Dermis microvascular lymphatic vessel endothelial cell (primary cell): ENCODE data around the gene ZNF354B. TPM values are rescaled to one million over a fixed set of nuclear protein-coding genes. Genes with fewer than 3 reads are reported as not detected.
"Not testable (repeated sequence)": the region's sequence is repeated elsewhere in the genome, so short reads cannot be mapped to it uniquely, and the experiment has no call there.

Experiments
- DNase-seq, 2 donors: peaks; one replicate each; pipeline versions ENCODE4 v3.0.0 to v3.0.0-alpha.2; 2010; ENCODE audit warnings: low read depth in 2 of 2
- total RNA-seq: library from RNA; depleted of rRNA; stranded (reverse); fragments of >200 nt; gene quantifications from 2 replicates; pipeline ENCODE4 v1.2.1, GENCODE V29; 2014

ZNF354B gene
- 3.2 and 6.1 TPM in 2 replicates for total RNA-seq

DNA sequence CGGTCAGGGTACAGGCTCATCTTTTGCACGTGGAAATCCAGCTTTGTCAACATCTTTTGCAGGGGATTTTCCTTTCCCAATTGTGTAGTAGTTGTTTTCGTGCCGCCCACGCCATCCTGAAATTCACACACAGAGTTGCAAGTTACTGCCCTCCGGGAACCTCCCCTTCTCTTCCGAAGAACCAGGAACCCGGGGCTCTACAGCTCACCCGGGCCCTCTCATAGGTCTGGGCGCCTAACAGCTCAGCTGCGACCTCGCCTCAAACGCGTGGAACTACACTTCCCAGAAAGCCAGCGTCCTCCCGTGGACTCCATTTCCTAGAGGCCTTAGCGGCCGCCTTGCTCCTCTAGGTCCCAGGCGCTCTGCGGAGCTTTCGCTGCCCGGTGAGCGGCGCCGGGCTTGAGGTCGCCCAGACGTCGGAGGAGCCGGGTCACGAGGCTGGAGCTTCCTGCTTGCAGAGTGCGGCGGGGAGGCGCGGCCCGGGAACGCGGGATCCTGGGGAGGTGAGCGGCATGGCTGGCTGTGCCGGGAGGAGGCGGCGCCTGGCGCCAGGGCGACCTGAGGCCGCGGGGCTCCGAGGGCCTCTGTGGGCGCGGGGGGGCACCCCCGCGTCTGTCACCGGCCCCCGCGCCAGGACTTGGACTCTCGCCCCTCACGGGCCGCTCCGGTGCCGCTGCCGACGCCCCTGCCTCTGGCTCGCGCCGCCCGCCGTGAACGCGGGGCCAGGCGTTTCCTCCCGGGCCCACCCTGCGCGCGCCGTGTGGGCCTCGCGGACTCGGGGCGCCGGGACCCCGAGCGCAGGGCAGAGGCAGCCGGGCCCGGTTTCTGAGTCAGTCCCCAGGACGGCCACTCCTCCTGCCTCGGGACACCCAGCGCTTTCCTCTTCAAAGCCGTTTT, at the start of gene ZNF354B:
Gene ZNF354B (plus strand): TSS at position 329 of the 897 bp plus-strand sequence. CDS start 1,095 bp downstream, outside the sequence.
- peak; percentile 90 to 98 for DNase-seq

DNA sequence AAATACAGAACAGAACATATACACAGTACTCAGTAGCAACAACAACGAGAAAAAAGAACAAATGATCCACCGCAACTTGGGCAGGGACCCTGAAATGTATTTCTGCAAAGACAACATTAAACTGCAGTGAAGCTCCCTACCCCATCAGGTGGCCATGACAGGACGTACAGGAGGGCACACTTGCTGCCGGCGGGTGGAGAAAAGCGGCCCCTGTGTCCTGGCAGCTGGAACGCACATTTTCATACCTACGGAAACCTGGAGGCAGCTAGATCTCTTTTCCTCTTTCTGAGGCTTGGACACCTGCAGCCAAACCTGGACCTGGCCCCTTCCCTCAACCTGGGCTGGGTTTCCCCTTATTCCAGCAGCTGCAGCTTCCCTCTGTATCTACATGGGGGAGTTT, 42.2 kb upstream of the ZNF354B start:
- no peak for DNase-seq

DNA sequence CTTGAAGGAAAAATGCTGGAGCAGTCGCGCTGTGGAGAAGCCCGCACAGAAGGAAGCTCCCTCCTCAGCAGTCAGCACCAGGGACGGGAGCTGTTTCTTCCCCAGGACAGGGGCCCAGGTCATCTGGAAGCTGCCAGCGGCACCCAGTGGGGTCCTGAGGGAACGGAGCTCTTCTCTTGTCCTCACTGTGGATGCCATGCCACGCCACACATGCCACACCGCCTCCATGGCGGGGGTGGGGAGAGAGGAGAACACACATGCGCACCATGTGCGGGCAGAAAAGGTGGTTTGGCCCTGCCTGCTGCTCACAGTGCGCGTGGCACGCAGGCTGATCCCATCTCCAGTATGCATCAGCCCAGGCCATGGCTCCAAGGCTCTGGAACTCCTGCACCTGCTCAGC, 41.7 kb upstream of the ZNF354B start:
- no peak for DNase-seq

DNA sequence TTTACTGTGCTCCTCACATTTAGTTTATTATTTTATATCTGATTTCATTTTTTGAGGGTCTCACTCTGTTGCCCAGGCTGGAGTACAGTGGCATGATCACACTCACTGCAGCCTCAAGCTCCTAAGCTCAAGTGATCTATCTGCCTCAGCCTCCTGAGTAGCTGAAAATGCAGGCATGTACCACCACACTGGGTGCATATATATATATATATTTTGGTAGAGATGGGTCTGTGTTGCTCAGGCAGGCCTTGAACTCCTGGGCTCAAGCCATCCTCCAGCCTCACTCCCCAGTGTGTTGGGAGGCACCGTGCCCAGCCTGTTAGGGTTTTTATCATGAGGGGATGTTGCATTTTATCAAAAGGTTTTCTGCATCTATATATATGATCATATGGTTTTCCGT, 39.8 kb upstream of the ZNF354B start:
- DNase-seq: no peak

DNA sequence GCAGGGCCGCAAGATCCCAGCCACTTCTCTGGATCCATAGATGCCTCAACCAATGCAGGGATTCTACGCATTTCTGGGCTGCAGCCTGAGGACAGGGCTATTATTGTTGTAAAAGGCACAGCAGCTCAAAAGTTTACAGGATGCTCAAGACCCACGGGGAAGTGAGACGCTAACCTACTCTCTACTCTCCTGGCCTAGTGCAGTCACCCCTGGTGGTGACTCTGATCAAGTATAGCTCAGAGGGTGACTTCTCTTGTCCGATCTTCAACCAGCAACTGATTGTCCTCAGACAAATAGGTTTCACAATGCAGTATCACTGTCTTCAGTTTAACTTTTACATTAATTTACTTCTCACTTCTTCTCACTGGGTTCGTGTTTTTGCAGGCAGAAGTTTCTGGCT, 34.3 kb upstream of the ZNF354B start:
- no peak for DNase-seq

DNA sequence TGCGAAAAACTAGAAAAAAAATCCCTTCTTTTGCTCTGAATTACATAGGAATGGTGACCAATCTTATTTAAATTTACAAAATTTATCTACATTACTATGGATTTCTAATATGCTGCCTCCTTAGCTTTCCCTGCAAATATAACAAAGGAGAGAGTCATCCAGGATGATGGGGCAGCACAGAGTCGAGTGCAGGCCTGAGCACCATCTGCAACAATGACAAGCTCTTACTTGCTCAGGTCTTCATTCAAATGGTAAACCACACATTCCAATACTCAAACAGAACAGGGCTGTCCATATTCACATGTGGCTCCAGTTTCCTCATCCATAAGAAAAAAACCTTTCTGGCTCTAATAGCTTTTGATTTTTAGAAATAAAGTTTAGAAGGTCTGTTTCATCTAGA, 33.5 kb upstream of the ZNF354B start:
- DNase-seq: no peak

DNA sequence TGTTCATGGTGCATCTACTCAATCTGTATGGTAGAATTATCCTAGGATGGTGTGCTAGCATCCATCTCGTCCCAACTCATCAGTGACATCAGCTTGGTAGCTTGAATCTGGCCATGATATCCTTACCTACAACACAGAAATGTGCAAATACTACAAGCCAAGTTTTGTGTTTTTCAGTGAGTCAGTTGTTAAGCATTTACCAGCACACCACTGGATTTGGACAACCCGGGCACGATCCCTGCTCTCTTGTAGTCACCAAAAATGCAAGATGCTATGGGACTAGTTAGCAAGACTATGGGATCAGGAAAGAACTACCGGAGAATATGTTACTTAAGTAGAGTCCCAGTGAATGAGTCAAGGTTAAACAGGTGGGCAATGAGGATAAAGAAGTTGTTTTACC, 32.1 kb upstream of the ZNF354B start:
- no peak for DNase-seq

DNA sequence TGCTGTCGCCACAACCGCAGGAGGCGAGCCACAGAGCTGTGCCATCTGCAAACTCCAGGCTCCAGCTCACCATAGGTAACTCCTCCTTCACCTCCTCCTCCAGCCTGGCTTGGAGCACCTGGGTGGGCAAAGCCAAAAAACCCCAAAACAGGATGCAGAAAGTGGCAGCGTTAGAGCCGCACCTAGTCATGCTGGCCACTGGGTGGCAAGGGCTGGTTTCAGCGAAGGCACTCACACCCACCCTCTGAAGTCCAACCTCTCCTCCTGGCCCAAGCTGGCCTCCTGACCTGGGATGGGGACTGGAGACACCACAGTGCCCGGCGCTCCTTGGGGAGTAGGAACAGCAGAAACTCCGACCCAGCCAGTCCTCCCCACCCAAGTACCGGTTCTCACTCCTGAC, 28.7 kb upstream of the ZNF354B start:
- DNase-seq: no peak

DNA sequence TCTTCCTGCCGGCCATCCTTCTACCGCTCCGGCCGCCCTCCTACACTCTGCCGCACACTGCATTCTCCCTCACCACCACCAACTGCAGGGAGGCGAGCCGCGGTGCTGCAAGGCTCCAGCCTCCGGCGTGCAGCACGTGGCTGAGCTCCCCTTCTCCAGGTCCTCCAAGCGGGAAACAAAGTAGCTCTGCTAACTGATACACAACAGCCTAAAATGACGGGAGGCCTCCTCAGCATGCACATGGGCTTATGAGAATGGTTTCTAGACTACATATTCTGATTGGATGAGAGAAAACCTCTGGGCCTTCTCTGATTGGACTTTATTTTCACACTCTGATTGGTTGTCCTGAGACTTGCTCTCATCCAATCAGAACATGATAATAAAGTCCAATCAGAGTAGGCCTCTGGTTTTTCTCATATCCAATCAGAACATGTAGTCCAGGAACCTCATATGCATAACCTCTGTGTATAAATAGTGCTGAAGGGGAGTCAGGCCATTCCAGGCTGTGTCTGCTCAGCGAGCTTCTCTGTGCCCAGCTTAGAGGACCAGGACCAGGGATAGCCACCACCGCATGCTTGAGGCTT, 27.0 kb upstream of the ZNF354B start:
- DNase-seq: no peak

DNA sequence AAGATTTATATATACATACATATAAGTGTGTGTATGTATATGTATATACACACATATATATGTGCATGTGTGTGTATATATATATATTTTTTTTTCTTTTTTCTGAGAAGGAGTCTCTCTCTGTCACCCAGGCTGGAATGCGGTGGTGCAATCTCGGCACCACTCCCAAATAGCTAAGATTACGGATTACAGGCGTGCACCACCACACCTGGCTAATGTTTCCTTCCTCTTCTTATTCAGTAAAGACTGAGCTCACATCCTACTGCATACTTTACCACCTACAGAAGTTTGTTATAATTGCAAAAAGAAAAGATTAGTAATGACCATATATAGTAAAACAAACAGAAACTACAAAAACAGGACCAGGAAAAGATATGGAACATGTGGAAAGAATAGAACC, 23.1 kb upstream of the ZNF354B start:
- no peak for DNase-seq

DNA sequence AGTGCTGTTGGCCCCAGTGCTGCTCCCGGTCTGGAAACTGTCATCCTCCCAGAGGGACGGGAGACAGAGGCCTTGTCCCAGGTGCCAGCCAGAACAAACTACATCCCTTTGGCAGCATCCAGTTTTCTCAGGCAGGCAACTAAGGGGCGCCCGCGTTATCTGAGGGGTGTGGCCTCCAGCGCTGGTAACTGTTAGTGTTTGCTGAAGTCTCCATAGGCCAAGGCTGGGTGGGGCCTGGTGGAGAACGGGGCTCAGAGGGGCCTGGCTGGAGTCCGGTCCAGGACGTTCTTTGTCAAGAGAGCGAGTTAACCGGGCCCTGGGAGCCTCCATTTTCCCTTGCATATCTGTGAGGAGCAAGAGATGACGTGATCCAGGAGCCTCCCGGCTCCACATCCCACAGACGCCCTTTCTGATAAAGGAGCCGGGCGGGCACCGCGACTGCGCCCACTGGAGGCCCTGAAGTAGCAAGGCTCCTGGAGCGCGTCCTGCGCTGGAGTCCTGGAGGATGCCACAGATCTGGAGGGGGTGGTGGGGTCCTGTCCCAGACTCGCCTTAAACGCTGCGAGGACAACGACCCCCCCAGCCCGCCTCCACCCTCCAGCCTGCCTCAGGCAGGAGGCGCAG, 20.9 kb upstream of the ZNF354B start:
- DNase-seq: not testable (repeated sequence)

DNA sequence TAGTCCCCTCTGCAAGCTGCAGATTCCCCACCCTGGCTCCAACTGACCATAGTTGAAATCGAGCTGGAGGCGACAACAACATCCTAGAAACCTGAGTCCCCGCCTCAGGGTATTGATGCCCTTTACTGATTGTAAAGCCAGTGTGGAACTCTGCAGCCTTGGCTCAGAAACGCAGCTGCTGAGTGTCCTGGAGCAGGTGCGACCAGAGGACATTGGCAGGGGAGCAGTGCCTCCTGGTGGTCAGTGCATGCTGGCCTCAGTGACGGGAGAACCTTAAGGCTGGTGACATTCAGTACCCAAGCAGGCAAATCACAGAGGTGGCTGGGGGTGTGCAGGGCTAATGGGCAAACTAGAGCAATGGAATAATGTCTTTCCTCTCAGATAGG, 20.4 kb upstream of the ZNF354B start:
- peak; percentile 1 to 16 for DNase-seq

DNA sequence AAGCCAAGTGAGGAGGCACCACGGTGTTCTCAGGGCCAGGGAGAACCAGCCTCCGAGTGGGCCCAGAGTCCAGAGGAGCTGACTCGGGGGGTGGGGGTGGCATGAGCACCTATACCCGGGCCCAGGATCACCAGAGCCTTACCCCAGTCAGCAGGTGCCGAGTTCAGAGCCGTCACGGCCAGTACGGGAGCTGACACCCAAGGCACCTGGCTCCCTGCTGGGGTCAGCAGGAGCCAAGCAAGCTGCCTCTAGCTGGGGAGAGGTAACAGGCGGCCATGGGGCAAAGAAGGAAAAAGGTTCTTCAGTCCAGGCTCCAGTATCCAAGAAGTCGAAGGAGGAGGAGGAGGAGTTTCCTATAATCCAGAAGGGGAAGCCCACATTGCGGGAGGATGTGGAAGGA, 19.4 kb upstream of the ZNF354B start:
- DNase-seq: not testable (repeated sequence)

DNA sequence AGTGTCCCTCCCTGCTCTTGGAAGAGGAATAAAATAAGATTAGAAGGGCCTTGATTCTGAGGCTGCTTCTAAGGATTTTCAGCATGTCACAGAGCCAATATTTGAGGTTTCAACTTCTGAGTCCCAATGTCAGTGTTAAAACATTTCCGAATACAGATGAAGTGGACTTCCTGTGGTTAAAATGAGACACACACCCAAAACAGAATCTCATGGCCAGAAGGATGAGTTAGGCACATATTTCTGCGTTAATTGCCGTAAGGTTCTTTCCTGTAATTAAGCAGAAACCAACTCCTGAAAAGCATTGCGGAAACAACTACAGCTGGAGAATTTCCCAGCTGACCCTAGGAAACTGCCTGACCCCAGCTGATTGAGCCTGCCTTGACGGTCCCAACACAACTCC, 10.4 kb upstream of the ZNF354B start:
- no peak for DNase-seq

DNA sequence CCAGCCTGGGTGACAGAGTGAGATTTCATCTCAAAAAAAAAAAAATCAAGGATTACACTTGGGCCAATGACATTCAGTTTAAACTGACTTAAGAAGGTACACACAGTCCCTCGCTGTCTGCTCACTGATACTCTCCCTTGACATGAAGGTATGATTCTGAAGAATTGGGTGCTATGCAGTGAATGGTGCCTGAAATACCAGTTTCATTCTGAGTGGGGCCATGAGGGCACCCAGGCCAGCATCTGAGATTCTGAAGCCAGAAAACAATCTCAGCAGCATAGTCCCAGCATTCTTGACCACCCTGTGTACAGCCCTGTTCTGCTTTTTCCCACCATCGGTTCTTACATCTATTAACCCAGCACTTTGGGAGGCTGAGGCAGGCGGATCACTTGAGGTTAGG, 7.8 kb upstream of the ZNF354B start:
- DNase-seq: no peak

DNA sequence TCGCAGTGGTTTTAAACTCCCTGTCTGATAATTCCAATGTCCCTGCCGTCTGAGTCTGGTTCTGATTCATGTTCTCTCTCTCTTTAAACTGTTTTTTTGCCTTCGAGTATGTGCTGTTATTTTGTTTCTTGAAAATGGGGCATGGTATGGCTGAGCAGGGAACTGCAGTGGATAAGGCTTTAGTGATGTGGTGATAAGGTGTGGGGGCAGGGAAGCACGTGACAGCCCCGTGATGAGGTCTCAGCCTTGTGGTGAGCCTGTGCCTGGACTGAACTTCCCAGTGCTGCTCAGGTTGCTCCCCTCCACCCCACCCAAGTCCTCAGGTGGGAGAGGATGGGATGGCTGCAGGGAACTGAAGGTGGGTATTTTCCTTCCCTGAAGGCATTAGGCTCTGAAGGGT, 5.5 kb upstream of the ZNF354B start:
- no peak for DNase-seq

DNA sequence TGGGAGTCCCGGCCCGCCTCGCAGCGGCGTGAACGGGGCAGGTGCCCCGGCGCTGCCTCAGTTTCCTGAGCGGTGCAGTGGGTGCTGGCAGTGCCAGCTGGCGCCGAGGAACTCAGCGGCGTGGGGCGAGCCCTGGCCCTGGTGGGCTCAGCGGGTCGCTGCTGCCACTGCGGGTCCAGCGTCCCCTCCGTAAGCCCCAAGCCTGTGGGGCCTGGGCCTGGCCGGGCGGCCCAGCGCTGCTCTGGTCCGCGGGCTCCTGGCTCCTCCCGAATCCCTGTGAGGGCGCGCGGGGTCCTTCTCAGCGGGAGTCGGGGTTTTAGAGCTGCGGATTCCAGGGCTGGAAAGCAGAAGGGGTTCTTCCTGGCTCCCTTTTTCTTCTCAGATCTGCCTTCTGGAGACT, 862 bp downstream of the ZNF354B start:
- not testable (repeated sequence) for DNase-seq

DNA sequence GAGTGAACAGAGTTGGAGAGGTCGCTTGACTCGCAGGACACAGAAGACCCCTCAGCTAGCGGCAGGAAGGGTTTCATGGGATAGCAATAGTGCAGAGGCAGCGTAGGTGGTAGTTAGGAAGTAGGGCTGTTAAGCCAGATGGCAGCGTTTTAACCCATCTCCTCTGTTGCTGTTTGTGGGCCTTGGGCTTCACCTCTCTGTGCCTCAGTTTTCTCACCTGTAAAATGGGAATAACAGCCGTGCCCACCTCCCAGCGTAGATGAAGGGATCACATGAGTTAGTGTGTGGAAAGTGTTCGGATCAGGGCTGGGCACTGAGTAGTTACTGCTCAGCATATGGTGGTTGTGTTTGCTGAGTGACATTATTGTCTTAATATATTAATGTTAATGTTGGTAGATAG, 1.9 kb downstream of the ZNF354B start:
- no peak for DNase-seq

DNA sequence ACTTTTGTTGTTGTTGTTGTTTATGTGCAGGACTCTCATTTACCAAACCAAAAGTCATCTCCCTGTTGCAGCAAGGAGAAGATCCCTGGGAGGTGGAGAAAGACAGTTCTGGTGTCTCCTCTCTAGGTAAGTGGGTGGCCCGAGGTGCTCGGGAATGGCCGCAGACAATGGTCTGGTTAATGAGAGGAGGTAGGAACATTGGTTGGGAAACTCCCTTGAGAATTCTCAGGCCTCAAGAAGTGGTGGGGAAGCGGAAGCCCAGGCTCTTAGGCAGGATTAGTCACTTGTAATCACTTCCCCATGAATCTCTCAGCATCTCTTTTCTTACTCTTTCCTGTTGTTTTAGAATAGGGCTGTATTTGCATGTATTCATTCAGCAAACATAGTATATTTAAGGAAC, 7.2 kb downstream of the ZNF354B start:
- DNase-seq: peak in 1 of 2 donors; percentile 25

DNA sequence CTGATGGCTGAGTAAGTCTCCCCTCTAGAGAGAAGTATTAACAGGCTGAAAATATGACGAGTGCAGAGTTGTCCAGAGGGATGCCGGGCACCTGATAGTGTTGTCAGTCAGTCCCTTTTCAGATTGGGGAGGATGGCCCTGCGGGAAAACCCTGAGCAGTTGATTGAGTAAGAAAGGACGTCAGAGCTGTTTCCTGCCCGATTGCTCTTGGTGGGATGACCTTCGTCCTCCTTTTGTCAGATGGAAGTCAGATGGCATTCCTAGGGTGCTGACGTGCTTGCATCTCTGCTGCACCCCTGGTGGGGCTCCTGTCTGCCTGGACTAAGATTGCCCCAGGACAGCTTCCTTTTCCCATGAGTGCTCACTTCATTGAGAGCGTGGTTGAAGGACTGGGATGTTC, 9.8 kb downstream of the ZNF354B start:
- peak in 1 of 2 donors; percentile 14 for DNase-seq

DNA sequence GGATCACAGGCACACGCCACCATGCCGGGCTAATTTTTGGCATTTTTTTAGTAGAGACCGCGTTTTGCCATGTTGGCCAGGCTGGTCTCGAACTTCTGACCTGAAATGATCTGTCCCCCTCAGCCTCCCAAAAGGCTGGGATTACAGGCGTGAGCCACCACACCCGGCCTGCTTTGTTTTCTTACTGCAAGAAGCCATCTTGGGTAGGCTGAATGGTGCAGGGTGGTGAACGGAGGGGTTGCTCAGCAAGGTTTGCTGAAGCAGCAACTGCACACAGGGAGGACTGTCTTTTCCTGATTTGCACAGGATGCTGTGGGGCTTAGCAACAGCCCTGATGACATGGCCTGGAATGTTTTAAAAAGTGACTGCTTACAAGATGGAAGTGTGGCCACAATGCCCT, 10.7 kb downstream of the ZNF354B start:
- DNase-seq: no peak

DNA sequence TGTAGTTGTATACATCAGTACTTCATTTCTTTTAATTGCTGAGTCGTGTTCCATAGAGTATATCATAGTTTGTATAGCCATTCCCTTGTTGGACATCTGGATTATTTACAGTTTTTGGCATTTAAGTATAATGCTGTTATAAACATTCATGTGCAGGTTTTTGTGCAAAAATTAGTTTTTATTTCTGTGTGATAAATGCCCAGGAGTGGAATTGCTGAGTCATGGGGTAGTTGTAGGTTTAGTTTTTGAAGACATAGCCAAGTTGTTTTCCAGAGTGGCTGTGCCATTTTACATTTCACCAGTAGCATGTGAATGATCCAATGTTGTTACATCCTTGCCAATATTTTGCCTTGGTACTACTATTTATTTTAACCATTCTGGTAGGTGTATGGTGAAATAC, 12.5 kb downstream of the ZNF354B start:
- no peak for DNase-seq
